HG03521 (cell line): ENCODE results near the gene JAG2.
"Not testable (repeated sequence)": the region's sequence is repeated elsewhere in the genome, so short reads cannot be mapped to it uniquely, and the experiment has no call there.

Experiments used
- ATAC-seq: cut with Tn5 transposase; IDR thresholded peaks from one replicate; pipeline ENCODE4 v1.9.1; 2021; ENCODE audit warnings: mild to moderate bottlenecking, moderate library complexity; ENCODE audit not compliant: unreplicated experiment

Gene JAG2

GRCh38 chr14:105123064-105123665 lies 45.4 kb downstream of the JAG2 start:
- ATAC-seq, result no peak

DNA sequence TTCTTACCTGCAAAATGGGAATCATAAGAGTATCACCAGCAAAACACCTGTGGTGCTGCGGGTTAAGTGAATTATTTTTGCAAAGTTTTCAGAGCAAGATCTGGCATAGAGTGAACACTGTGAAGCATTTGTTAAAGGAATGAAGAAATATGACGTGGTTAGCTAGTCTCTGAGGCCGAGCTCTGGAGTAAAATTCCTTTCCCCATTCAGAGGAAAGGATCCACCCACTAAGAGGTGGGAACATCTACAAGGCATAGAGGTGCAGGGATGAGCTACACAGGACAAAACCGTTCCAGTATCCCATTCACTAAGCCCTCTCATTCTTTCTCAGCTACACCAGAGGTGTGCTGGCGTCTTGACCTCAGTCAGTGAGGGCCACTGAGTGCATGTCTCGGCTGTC lies 48.5 kb downstream of the JAG2 start:
- ATAC-seq, result no peak

- ATAC-seq, result no peak
Observed at GRCh38 chr14:105119408-105120025, 49.1 kb downstream of the JAG2 start.

- no peak for ATAC-seq
Observed at GRCh38 chr14:105118646-105119407, 49.7 kb downstream of the JAG2 start.

GRCh38 chr14:105117710-105118385 lies 50.7 kb downstream of the JAG2 start:
- no peak for ATAC-seq

- no peak for ATAC-seq
Observed at GRCh38 chr14:105117257-105117646, 51.3 kb downstream of the JAG2 start.

DNA sequence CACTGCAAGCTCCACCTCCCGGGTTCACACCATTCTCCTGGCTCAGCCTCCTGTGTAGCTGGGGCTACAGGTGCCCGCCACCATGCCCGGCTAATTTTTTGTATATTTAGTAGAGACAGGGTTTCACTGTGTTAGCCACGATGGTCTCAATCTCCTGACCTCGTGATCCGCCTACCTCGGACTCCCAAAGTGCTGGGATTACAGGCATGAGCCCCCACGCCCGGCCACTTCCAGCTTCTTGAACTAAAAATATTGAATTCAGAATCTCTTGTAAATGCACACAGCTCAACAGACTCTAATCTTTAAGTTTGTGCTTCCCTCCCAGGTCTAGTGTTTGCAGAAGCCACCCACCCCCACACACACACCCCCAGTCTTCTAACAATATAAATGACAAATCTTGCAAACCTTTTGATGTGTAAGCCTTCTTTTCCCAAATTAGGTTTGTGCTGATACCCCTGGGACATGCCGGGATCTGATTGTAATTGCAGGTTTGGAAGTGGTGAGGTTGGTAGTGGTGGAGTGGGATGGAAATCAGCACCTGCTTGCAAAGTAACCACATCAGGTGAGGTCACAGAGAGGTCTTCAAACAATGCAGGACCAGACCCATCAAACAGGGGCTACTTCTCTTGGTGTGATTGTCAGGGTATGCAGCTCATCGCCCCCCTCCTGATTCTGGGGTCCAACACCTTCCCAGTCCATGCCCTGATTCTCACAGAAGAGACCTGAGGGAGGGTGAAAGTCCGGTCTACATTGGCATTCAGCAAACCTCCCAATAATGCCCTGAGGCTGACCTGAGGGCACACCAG lies 51.9 kb downstream of the JAG2 start:
- ATAC-seq, result no peak

GRCh38 chr14:105109243-105109642 lies 59.3 kb downstream of the JAG2 start:
- ATAC-seq, result not testable (repeated sequence)

DNA sequence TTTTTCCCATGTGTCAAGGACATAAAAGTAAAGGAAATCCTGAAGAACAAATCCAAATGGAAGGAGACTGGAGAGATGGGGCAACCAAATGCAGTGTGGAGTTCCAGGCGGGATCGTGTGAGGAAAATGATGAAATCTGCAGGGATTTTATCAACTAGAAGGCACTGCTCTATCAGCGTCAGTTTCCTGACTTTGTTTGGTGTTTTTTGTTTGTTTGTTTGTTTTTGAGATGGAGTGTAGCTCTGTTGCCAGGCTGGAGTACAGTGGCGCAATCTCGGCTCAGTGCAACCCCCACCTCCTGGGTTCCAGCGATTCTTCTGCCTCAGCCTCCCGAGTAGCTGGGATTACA lies 60.1 kb downstream of the JAG2 start:
- ATAC-seq, result no peak

DNA sequence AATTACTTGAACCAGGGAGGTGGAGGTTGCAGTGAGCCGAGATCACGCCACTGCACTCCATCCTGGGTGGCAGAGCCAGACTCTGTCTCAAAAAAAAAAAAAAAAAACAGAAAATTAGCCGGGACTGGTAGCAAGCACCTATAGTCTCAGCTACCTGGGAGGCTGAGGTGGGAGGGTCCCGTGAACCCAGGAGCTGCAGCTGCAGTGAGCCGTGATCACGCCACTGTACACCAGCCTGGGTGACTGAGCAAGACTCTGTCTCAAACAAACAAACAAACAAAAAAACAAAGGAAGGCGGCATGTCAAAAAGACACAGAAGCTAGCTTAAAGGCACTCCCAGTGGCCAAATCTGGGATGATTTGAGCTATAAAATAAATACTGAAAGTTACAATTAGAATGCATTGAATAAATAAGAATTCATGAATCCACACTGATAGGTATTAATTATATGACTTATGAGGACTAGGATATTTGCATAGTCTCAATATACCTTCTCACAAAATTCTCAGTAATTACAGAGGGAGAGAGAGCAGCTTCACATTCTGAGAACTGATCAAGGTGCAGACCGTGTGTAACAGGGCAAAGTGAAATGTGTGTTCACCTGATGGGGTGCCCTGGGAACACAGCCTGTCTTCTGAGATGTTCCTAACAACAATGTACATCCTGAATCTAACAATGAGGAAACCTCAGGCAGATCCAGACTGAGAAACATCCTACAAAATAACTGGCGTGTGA lies 60.6 kb downstream of the JAG2 start:
- ATAC-seq, result no peak

DNA sequence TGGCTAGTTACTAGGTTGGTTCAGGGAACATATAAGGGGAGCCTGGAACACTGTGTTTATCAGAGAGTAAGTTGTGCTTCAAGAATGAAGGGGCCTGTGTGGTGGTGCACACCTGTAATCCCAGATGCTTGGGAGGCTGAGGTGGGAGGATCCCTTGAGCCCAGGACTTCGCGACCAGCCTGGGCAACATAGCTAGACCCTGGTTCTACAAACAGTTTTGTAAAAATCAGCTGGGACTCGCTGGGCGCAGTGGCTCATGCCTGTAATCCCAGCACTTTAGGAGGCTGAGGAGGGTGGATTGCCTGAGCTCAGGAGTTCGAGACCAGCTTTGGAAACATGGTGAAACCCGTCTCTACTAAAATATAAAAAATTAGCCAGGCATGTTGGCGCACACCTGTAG lies 61.2 kb downstream of the JAG2 start:
- ATAC-seq, result no peak

DNA sequence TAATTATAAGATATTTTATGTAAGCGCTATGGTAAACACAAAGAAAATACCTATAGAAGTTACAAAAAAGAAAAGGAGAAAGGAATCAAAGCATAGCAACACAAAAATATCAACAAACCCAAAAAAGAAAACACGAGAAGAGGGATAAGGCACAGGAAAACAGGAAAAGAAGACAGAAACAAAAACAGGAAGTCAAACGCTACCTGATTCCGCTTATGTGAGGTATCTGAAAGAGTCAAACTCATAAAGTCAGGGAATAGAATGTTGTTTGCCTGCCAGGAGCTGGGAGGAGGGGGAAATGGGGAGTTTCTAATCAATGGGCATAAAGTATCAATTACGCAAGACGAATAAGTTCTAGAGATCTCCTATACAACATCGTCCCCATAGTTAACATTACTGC lies 63.4 kb downstream of the JAG2 start:
- ATAC-seq, result no peak

DNA sequence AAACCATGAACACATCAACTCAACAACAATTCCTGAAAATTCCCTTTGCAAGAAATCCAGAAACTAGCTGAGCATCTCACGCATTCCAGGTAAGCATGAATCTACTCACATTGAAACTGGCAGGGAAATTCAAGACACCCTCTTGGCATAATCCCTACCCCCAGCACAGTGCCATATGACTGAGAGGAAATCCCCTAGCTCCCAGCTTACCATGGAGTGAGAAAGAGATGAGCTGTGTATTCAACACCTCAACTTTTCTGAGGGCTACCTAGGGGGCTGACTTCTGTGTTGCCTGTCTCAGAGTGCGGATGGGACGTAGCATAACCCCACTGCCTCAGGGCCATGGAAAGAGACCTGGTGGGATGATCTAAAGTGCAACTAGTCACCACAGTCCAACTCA lies 65.7 kb downstream of the JAG2 start:
- no peak for ATAC-seq

DNA sequence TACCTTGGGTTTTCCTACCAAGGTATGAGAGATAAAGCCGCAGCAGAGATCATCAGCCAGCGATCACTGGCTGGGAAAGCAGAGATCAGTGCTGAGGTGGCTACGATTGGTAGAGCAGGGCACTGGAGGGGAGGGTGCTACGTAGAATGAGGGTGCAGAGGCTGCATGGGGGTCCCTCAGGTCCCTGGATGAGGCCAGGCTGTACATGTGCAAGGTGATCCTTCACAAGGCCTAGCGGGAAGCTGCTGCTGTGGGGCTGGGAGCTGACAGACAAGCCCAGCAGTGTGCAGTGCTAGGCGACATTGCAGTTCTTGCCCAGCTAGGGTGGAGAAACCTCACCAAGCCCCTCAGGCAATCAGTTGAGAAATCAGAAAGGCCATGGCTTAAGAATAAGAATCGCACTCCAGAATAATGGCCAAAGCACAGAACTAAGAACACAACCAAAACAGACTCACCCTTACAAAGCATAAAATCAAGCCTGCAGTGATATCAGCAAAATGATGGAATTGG lies 66.2 kb downstream of the JAG2 start:
- no peak for ATAC-seq

DNA sequence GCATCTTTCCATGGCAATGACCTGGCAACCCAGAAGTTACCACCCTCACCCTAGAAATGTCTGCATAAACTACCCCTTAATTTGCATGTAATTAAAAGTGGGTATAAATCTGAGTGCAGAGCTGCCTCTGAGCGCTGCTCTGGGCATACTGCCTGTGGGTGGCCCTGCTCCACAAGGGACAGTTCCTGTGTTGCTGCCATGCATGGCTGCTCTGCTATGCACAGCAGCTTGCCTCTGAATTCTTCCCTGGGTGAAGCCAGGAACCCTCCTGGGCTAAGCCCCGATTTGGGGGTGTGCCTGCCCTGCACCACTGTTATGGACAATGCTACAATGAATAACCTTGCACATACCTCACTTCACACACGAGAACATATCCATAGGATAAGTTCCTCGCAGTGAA lies 67.7 kb downstream of the JAG2 start:
- ATAC-seq, result no peak

GRCh38 chr14:105099778-105100177 lies 68.8 kb downstream of the JAG2 start:
- no peak for ATAC-seq

- ATAC-seq, result no peak
Observed at GRCh38 chr14:105098316-105098715, 70.3 kb downstream of the JAG2 start.

GRCh38 chr14:105097794-105098127 lies 70.8 kb downstream of the JAG2 start:
- no peak for ATAC-seq

DNA sequence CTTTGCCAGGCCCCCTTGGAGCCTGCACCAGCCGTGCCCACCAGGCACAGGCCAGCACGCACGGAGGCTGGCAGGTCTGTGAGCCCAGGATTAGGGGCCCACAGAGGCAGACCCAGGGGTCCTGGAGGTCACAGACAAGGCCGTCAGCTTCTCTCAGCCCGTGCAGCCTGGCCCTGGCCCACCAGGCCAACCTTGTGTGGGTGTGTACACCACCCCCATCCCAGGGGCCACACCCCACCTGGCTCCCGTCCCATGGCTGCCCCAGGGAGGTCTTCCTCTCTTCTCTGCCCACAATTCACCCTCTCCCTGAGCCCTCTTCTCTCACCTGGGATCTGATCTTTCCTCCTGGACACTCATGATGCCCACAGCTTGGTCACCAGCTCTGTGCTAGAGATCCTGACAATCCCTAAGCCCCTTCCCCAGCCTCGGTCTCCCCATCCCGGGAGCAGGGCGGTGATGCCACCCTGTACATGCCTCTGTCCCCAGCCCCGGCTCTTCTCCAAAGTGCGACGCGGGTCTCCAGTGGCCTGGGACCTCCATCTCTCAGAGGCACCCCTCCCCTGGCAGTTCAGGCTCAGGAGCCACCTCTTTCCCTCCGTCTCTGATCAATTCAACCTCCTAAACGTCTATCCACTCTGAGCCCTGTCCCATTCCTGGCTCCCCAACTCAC lies 72.2 kb downstream of the JAG2 start:
- no peak for ATAC-seq
